ENCODE results near the gene TRUB2. TPM values are rescaled to one million over a fixed set of nuclear protein-coding genes. Genes with fewer than 3 reads are reported as not detected.

Gene TRUB2
- total and polyA plus RNA-seq, 2 donors = 13.7 to 14.8 TPM

- DNase-seq (ENCODE audit: extremely low spot score) = no peak
- Histone ChIP-seq H3K36me3 (ENCODE audit: insufficient read depth) (peaks cover 5% of the 10 kb centered on the region), H3K4me1 (ENCODE audit: insufficient read depth) (no peaks in the 10 kb centered on the region), H3K4me3 (ENCODE audit: low read depth, low read length) (no peak overlapping the region), H3K27ac (ENCODE audit: low read depth) (no peak overlapping the region)
- 86% methylated on average over 6 of the region's 6 CpGs for WGBS
Measured at GRCh38 chr9:128258326-128258725, 63.9 kb downstream of the TRUB2 start.

DNA sequence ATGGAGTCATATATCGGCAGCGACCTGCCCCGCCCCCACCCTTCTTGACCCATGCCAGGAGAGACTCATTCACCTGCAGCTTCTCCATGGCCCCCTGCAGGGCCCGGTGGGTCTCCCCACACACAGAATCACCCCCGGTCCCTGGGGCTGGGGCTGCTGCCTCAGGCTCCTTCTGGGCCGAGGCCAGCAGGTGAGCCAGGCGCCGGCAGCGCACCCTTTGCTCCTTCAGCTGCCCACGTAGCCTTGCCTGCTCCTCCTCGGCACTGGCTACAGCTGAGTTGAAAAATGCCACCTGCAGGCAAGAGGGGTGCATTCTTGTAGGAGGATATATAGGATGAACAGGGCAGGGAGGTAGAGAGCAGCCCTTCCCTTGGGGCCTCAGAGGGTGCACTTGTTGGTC is 64.3 kb downstream of the TRUB2 start:
- Histone ChIP-seq H3K4me1 (ENCODE audit: insufficient read depth) (no peaks in the 10 kb centered on the region), H3K27ac (ENCODE audit: low read depth) (no peak overlapping the region), H3K4me3 (ENCODE audit: low read depth, low read length) (no peak overlapping the region), H3K36me3 (ENCODE audit: insufficient read depth) (peaks cover 5% of the 10 kb centered on the region)
- 86% methylated on average over 11 of the region's 11 CpGs for WGBS
- no peak for DNase-seq (ENCODE audit: extremely low spot score)

DNA sequence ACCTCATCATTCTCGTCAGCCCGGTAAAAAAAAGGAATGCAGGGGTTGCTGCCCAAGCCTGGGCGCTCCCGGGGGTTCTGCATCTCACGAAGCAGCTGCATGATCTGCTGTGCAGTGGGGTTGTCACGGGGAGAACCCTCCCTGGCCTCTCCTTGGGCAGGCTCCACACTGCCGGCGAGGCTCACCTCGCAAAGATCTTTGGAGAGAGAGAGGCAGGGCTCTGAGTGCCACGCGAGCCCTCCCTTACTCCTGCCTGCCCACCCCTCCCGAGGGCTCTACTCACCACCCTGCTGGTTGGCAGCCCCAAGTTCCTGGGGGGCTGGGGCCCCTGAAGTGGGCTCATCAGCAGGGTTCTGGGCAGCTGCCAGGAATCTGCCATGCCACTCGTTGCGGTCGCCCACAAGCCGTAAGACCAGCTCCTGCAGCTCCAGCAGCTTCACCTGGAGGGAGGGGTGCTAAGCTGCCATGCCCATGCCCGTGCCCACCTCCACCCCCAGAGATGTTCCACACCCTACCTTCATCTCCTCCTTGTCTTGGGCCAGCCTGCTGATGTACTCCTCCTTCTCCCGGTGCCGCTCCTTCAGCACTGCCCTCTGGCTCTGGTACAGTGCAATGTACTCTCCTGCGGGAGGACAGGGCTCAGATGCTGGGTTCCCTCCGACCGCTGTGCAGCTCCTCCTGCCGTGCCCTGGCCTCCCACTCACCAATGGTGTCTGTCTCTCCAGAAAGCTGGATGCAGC is 65.0 kb downstream of the TRUB2 start:
- Histone ChIP-seq H3K27ac (ENCODE audit: low read depth) (no peak overlapping the region), H3K36me3 (ENCODE audit: insufficient read depth) (peaks cover 5% of the 10 kb centered on the region), H3K4me3 (ENCODE audit: low read depth, low read length) (no peak overlapping the region), H3K4me1 (ENCODE audit: insufficient read depth) (no peaks in the 10 kb centered on the region)
- WGBS = 76% methylated on average over 23 of the region's 23 CpGs
- DNase-seq (ENCODE audit: extremely low spot score) = no peak

Other genes starting within 250 kb of the TRUB2 start
- gene PTGES2, start 194.7 kb downstream of the TRUB2 start, total RNA-seq = 21.1 TPM
- gene PTGES2, start 194.7 kb downstream of the TRUB2 start, polyA plus RNA-seq = 59.6 TPM
- 1.9 TPM for gene LCN2, start 173.0 kb downstream of the TRUB2 start, total RNA-seq
- gene LCN2, start 173.0 kb downstream of the TRUB2 start, polyA plus RNA-seq = 23.0 TPM
- 25.7 TPM for gene BBLN, start 162.2 kb downstream of the TRUB2 start, total RNA-seq
- 144 TPM for gene BBLN, start 162.2 kb downstream of the TRUB2 start, polyA plus RNA-seq
- 23.6 TPM for gene CIZ1, start 130.9 kb downstream of the TRUB2 start, total RNA-seq
- 95.8 TPM for gene CIZ1, start 130.9 kb downstream of the TRUB2 start, polyA plus RNA-seq
- 68.3 TPM for gene DNM1, start 119.1 kb downstream of the TRUB2 start, total RNA-seq
- 15.2 TPM for gene DNM1, start 119.1 kb downstream of the TRUB2 start, polyA plus RNA-seq
- 147 TPM for gene GOLGA2, start 46.4 kb downstream of the TRUB2 start, total RNA-seq
- 88.9 TPM for gene GOLGA2, start 46.4 kb downstream of the TRUB2 start, polyA plus RNA-seq
- gene SWI5, start 46.2 kb downstream of the TRUB2 start, total RNA-seq = 17.4 TPM
- 34.5 TPM for gene SWI5, start 46.2 kb downstream of the TRUB2 start, polyA plus RNA-seq
- 23.1 TPM for gene COQ4, start 392 bp upstream of the TRUB2 start, total RNA-seq
- 41.6 TPM for gene COQ4, start 392 bp upstream of the TRUB2 start, polyA plus RNA-seq
- gene SLC27A4, start 18.1 kb upstream of the TRUB2 start, total RNA-seq = 8.1 TPM
- 23.1 TPM for gene SLC27A4, start 18.1 kb upstream of the TRUB2 start, polyA plus RNA-seq
- gene URM1, start 48.9 kb upstream of the TRUB2 start, total RNA-seq = 21.1 TPM
- 71.1 TPM for gene URM1, start 48.9 kb upstream of the TRUB2 start, polyA plus RNA-seq
- gene CERCAM, start 98.4 kb upstream of the TRUB2 start, total RNA-seq = 50.3 TPM
- 41.6 TPM for gene CERCAM, start 98.4 kb upstream of the TRUB2 start, polyA plus RNA-seq
- 27.5 TPM for gene ODF2, start 133.6 kb upstream of the TRUB2 start, total RNA-seq
- 25.4 TPM for gene ODF2, start 133.6 kb upstream of the TRUB2 start, polyA plus RNA-seq
- gene GLE1, start 182.3 kb upstream of the TRUB2 start, total RNA-seq = 13.5 TPM
- 19.2 TPM for gene GLE1, start 182.3 kb upstream of the TRUB2 start, polyA plus RNA-seq
- gene SPTAN1, start 230.1 kb upstream of the TRUB2 start, total RNA-seq = 308 TPM
- gene SPTAN1, start 230.1 kb upstream of the TRUB2 start, polyA plus RNA-seq = 148 TPM

Measured in urinary bladder (tissue), 4 donors.